HepG2 (cell line): ENCODE measurements around the gene EMID1. TPM values are rescaled to one million over a fixed set of nuclear protein-coding genes. Genes with fewer than 3 reads are reported as not detected.

ENCODE experiments used
- CBFB ChIP-seq: sonication (generic); formaldehyde crosslinking; IDR thresholded peaks from 2 replicates; pipeline ENCODE4 v1.4.0; 2020; ENCODE audit warnings: missing genetic modification reagents
- EHMT2 ChIP-seq: fragments of 200-600 bp; sonication (generic); IDR thresholded peaks from 2 replicates; pipeline ENCODE4 v1.7.0; 2017; ENCODE audit warnings: antibody characterized with exemption, low read depth, low read length, borderline replicate concordance
- FOXA3 ChIP-seq: IDR thresholded peaks from 2 replicates; pipeline ENCODE4 v1.6.1; 2016; ENCODE audit warnings: missing genetic modification reagents, missing compliant biosample characterization
- FOXO1 ChIP-seq: sonication (generic); formaldehyde crosslinking; IDR thresholded peaks from 2 replicates; pipeline ENCODE4 v1.4.0; 2020; ENCODE audit warnings: missing genetic modification reagents
- YY1 ChIP-seq: IDR thresholded peaks from 2 replicates; pipeline ENCODE4 v1.6.1; 2011; ENCODE audit warnings: low read length, low read depth, moderate library complexity, mild to moderate bottlenecking; ENCODE audit not compliant: insufficient read depth, insufficient replicate concordance
- ZBTB7A ChIP-seq: sonication (generic); formaldehyde crosslinking; IDR thresholded peaks from 2 replicates; pipeline ENCODE4 v1.8.0; 2022; ENCODE audit warnings: mild to moderate bottlenecking, missing genetic modification reagents
- ZBTB7B ChIP-seq: sonication (generic); formaldehyde crosslinking; IDR thresholded peaks from 2 replicates; pipeline ENCODE4 v1.4.0; 2020; ENCODE audit warnings: missing genetic modification reagents
- ZNF747 ChIP-seq: sonication (generic); formaldehyde crosslinking; IDR thresholded peaks from 2 replicates; pipeline ENCODE4 v1.8.1; 2023; ENCODE audit warnings: missing genetic modification reagents, mild to moderate bottlenecking, borderline replicate concordance
- polyA plus RNA-seq, 8 experiments: library from polyadenylated mRNA; depleted of rRNA in 3 of 8; stranded (reverse) in 7 of 8; unstranded in 1 of 8; fragments of >200 nt; fragmentation: Illumina TruSeq in 4 of 8; extraction: Trizol in 4 of 8; gene quantifications; 2 replicates each; pipeline versions ENCODE4 v1.2.1 to v1.2.3, GENCODE V29; 2011 to 2016; ENCODE audit warnings: low read depth in 4 of 8, missing spikeins in 1 of 8, mixed read lengths in 1 of 8; ENCODE audit not compliant: insufficient read depth in 1 of 8
- total RNA-seq, 5 experiments: library from RNA; depleted of rRNA; stranded (reverse); fragments of >200 nt; fragmentation: Illumina TruSeq; extraction: Trizol; gene quantifications; 2 replicates each; pipeline ENCODE4 v1.2.3, GENCODE V29; 2016; ENCODE audit warnings: low read depth in 1 of 5
- TF ChIP-seq, protein P1 (sequence below), 2 experiments: IDR thresholded peaks; 2 replicates each; pipeline ENCODE4 v1.6.1; 2011 to 2012; ENCODE audit warnings: low read length in 2 of 2, borderline replicate concordance in 1 of 2, low read depth in 1 of 2, mild to moderate bottlenecking in 1 of 2, moderate library complexity in 1 of 2
- TF ChIP-seq, protein P2 (sequence below): sonication (generic); formaldehyde crosslinking; IDR thresholded peaks from 2 replicates; pipeline ENCODE4 v1.4.0; 2020; ENCODE audit warnings: missing genetic modification reagents, mild to moderate bottlenecking, borderline replicate concordance
- TF ChIP-seq, protein P3 (sequence below): sonication (generic); formaldehyde crosslinking; IDR thresholded peaks from 2 replicates; pipeline ENCODE4 v1.9.0; 2021; ENCODE audit warnings: missing genetic modification reagents, borderline replicate concordance
- TF ChIP-seq, protein P4 (sequence below): sonication (generic); formaldehyde crosslinking; IDR thresholded peaks from 2 replicates; pipeline ENCODE4 v1.4.0; 2020; ENCODE audit warnings: mild to moderate bottlenecking, missing genetic modification reagents
- TF ChIP-seq, protein P5 (sequence below): sonication (generic); formaldehyde crosslinking; IDR thresholded peaks from 2 replicates; pipeline ENCODE4 v1.8.1; 2023; ENCODE audit warnings: mild to moderate bottlenecking, missing genetic modification reagents
- TF ChIP-seq, protein P6 (sequence below): sonication (generic); formaldehyde crosslinking; IDR thresholded peaks from 2 replicates; pipeline ENCODE4 v1.9.0; 2022; ENCODE audit warnings: low read depth, missing genetic modification reagents

The EMID1 gene
- total and polyA plus RNA-seq, 2 of the 13 experiments (the other 11 are each of a cell fraction or from before 2014, with no cell fraction given): 0.45 to 0.82 TPM

DNA sequence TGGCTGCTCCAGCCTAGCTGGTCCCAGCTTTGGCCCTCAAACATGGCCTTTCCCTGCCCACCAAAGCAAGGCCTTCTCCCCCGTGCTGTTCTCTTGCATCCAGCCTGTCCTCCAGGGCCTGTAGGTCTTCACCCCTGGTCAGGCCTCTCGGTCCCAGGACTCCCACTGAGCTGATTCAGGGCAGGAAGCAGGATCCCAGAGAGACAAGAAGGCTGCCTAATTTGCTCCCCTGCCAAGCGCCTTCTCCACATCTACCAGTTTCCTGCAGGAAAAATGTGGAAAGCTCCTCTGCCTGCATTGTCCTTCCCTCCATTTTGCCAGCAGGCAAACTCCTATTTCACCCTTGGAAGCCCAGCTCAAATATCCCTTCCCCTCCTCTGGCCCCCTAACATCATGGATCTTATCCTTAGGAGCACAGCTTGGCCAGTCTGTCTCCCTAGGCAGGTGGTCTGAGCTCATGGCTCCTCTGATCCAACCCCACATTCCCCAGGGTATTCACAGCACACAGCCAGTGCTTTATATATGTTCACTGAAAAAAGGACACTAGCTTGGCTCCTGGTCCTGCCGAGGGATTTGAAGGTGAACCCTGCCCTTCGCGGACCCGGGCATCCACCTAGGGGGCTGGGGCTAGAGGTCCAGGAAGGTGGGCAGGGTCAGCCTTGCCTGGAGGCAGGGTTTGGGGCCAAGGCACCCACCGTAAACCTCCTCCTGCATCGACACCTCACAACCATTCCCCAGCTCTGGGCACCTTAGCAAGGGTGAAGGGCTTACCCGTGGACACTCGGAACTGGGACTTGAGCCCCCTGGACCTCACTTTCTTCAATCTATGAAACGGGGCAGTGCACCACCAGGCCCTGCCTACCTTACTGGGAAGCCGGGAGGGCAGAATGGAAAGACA, 61.1 kb downstream of the EMID1 start (continued):
- TF ChIP-seq, protein P1, sequence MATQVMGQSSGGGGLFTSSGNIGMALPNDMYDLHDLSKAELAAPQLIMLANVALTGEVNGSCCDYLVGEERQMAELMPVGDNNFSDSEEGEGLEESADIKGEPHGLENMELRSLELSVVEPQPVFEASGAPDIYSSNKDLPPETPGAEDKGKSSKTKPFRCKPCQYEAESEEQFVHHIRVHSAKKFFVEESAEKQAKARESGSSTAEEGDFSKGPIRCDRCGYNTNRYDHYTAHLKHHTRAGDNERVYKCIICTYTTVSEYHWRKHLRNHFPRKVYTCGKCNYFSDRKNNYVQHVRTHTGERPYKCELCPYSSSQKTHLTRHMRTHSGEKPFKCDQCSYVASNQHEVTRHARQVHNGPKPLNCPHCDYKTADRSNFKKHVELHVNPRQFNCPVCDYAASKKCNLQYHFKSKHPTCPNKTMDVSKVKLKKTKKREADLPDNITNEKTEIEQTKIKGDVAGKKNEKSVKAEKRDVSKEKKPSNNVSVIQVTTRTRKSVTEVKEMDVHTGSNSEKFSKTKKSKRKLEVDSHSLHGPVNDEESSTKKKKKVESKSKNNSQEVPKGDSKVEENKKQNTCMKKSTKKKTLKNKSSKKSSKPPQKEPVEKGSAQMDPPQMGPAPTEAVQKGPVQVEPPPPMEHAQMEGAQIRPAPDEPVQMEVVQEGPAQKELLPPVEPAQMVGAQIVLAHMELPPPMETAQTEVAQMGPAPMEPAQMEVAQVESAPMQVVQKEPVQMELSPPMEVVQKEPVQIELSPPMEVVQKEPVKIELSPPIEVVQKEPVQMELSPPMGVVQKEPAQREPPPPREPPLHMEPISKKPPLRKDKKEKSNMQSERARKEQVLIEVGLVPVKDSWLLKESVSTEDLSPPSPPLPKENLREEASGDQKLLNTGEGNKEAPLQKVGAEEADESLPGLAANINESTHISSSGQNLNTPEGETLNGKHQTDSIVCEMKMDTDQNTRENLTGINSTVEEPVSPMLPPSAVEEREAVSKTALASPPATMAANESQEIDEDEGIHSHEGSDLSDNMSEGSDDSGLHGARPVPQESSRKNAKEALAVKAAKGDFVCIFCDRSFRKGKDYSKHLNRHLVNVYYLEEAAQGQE (IDR thresholded peaks at IDR 0.05; ENCODE audit: borderline replicate concordance in 1 of 2, low read depth in 1 of 2, low read length in 2 of 2): no peak
- TF ChIP-seq, protein P2, sequence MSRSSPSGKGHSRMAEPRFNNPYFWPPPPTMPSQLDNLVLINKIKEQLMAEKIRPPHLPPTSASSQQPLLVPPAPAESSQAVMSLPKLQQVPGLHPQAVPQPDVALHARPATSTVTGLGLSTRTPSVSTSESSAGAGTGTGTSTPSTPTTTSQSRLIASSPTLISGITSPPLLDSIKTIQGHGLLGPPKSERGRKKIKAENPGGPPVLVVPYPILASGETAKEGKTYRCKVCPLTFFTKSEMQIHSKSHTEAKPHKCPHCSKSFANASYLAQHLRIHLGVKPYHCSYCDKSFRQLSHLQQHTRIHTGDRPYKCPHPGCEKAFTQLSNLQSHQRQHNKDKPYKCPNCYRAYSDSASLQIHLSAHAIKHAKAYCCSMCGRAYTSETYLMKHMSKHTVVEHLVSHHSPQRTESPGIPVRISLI (CRISPR knock-in tag): no peak
- TF ChIP-seq EHMT2 (no peak), FOXO1 (no peak), CBFB (no peak), FOXA3 (CRISPR knock-in tag) (no peak), ZBTB7B (CRISPR knock-in tag) (peak; percentile 42; the same call in 1 of the 2 replicates), ZBTB7A (CRISPR knock-in tag) (peak; percentile 43; the same call in 1 of the 2 replicates), ZNF747 (0 out of 2 replicates have a peak, but pooled peaks have one; percentile 9), YY1 (no peak)
- TF ChIP-seq, protein P3, sequence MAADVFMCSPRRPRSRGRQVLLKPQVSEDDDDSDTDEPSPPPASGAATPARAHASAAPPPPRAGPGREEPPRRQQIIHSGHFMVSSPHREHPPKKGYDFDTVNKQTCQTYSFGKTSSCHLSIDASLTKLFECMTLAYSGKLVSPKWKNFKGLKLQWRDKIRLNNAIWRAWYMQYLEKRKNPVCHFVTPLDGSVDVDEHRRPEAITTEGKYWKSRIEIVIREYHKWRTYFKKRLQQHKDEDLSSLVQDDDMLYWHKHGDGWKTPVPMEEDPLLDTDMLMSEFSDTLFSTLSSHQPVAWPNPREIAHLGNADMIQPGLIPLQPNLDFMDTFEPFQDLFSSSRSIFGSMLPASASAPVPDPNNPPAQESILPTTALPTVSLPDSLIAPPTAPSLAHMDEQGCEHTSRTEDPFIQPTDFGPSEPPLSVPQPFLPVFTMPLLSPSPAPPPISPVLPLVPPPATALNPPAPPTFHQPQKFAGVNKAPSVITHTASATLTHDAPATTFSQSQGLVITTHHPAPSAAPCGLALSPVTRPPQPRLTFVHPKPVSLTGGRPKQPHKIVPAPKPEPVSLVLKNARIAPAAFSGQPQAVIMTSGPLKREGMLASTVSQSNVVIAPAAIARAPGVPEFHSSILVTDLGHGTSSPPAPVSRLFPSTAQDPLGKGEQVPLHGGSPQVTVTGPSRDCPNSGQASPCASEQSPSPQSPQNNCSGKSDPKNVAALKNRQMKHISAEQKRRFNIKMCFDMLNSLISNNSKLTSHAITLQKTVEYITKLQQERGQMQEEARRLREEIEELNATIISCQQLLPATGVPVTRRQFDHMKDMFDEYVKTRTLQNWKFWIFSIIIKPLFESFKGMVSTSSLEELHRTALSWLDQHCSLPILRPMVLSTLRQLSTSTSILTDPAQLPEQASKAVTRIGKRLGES (CRISPR knock-in tag): no peak
- TF ChIP-seq, protein P4, sequence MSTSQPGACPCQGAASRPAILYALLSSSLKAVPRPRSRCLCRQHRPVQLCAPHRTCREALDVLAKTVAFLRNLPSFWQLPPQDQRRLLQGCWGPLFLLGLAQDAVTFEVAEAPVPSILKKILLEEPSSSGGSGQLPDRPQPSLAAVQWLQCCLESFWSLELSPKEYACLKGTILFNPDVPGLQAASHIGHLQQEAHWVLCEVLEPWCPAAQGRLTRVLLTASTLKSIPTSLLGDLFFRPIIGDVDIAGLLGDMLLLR (CRISPR knock-in tag): 0 out of 2 replicates have a peak, but pooled peaks have one; percentile 36
- TF ChIP-seq, protein P5, sequence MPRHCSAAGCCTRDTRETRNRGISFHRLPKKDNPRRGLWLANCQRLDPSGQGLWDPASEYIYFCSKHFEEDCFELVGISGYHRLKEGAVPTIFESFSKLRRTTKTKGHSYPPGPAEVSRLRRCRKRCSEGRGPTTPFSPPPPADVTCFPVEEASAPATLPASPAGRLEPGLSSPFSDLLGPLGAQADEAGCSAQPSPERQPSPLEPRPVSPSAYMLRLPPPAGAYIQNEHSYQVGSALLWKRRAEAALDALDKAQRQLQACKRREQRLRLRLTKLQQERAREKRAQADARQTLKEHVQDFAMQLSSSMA: 0 out of 2 replicates have a peak, but pooled peaks have one; percentile 34
- TF ChIP-seq, protein P6, sequence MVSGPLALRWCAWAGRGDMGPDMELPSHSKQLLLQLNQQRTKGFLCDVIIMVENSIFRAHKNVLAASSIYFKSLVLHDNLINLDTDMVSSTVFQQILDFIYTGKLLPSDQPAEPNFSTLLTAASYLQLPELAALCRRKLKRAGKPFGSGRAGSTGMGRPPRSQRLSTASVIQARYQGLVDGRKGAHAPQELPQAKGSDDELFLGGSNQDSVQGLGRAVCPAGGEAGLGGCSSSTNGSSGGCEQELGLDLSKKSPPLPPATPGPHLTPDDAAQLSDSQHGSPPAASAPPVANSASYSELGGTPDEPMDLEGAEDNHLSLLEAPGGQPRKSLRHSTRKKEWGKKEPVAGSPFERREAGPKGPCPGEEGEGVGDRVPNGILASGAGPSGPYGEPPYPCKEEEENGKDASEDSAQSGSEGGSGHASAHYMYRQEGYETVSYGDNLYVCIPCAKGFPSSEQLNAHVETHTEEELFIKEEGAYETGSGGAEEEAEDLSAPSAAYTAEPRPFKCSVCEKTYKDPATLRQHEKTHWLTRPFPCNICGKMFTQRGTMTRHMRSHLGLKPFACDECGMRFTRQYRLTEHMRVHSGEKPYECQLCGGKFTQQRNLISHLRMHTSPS (CRISPR knock-in tag): 0 out of 2 replicates have a peak, but pooled peaks have one; percentile 23
